HG02852 (cell line): ENCODE data around the gene PHOX2B.
"Not testable (repeated sequence)": the region's sequence is repeated elsewhere in the genome, so short reads cannot be mapped to it uniquely, and the experiment has no call there.

Experiments used
- ATAC-seq: cut with Tn5 transposase; IDR thresholded peaks from one replicate; pipeline ENCODE4 v1.9.1; 2021; ENCODE audit warnings: mild to moderate bottlenecking, moderate library complexity; ENCODE audit not compliant: unreplicated experiment

The PHOX2B gene

GRCh38 chr4:41749631-41750039 lies 1.1 kb upstream of the PHOX2B start:
- no peak for ATAC-seq

GRCh38 chr4:41748074-41748570 lies 403 bp downstream of the PHOX2B start:
- ATAC-seq: no peak

GRCh38 chr4:41747230-41748055 lies 1.1 kb downstream of the PHOX2B start:
- no peak for ATAC-seq

- ATAC-seq: no peak
These were observed 1.9 kb downstream of the PHOX2B start for GRCh38 chr4:41746440-41747229.

GRCh38 chr4:41746025-41746439 lies 2.5 kb downstream of the PHOX2B start:
- ATAC-seq: no peak

GRCh38 chr4:41745292-41746024 lies 3.1 kb downstream of the PHOX2B start:
- ATAC-seq: no peak

- no peak for ATAC-seq
These were observed 3.8 kb downstream of the PHOX2B start for GRCh38 chr4:41744572-41745291.

- ATAC-seq: no peak
These were observed 7.2 kb downstream of the PHOX2B start for GRCh38 chr4:41741354-41741753.

- ATAC-seq: not testable (repeated sequence)
These were observed 11.0 kb downstream of the PHOX2B start for GRCh38 chr4:41737491-41737890.

DNA sequence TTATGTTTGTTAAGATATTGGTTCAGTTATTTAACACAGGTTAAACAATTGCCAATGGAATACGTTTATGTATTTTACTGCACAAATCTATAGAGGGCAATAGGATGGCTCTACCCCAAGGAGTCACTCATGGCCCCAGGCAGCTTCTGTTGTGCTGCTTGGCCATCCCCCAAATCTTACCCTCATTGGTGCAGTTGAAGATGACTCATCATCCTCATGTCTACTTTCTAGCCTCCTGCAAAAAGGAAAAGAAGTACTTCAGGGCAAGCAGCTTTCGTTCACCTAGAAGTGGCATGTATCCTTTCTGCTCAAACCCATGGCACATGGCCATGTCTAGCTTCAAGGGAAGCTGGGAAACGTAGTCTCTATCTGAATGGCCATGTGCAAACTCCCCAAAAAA lies 14.2 kb downstream of the PHOX2B start:
- ATAC-seq: no peak

DNA sequence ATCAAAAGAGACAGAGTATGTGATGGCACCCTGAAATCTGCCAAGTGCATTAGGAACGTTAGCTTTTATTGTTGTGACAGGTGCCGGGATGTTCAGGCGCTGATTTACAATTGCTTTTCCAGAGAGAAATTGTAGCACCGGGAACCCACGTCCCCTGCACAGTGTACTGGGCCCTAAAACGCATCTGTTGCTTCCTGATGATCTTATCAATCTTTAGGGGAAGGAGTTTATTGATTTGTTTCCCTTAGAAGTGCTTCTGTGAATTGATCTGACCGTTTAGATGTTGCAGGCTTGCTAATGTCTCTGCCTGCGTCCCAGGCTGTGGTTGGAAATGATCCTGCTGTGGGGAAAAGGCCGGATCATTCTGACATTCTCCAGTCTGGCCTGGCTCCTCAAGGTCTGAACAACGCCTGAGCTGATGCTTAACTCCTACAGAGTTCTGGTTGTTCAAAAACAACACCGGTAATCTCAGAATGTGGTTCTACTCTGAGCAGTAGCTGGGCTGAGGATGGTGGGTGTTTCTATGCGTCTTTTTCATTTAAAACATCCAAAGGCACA lies 16.9 kb downstream of the PHOX2B start:
- no peak for ATAC-seq

- no peak for ATAC-seq
These were observed 20.0 kb downstream of the PHOX2B start for GRCh38 chr4:41728573-41728913.

DNA sequence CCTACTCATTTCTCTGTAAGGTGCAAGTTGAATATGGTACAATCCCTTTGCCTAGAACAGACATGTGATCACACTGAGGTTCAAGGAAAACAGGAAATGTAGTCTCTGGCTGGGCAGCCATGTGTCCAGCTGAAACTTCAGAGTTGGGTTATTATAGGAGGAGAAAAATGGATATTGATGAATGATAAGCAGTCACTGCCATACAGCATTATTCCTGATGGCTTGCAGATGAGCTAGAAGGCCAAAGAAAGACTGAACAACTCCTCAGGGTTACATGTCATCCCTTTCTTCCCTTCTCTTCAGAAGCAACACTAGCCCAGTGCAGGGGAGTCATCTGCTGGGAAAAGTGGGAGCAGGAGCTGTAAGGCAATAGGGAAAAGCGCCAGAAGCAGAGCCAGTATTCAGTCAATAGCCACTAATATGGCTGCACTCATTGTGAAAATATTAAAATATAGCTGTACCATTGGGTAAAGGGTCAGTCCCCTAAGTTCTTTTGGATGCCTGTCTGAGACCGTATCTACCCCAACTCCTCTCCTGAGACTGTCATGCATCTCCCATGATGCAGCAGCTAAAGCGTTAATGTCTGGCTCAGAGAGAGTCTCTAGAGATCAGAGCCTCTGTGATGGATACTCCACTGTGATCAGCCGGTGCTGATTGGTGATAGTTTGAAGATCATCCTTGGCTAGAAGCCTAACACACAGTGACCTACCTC lies 20.5 kb downstream of the PHOX2B start:
- no peak for ATAC-seq

GRCh38 chr4:41725254-41725653 lies 23.3 kb downstream of the PHOX2B start:
- no peak for ATAC-seq

- ATAC-seq: no peak
These were observed 25.2 kb downstream of the PHOX2B start for GRCh38 chr4:41723286-41723685.

GRCh38 chr4:41722181-41722580 lies 26.3 kb downstream of the PHOX2B start:
- ATAC-seq: no peak

GRCh38 chr4:41719417-41719816 lies 29.1 kb downstream of the PHOX2B start:
- no peak for ATAC-seq

- no peak for ATAC-seq
These were observed 29.6 kb downstream of the PHOX2B start for GRCh38 chr4:41718907-41719306.

DNA sequence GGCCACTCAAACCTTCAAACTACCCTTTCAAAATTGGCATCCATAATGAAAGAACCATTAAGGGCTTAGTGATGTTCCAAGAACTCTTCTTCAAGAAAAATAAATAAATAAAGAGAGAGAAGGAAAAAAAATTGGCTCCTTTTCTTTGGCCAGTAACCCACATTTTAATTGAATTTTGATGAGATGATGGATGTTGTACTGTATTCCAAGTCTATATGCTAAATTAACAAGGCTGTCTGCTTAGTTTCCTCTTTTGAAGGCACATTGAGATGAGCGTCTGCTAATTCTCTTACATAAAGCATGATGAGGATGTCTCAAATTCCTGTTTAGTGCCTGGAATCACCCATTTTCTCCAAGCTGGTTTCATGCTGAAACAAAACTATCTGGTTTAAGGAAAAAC lies 33.4 kb downstream of the PHOX2B start:
- ATAC-seq: no peak
